Measurements from ENCODE around the gene OSBPL7. TPM values are rescaled to one million over a fixed set of nuclear protein-coding genes. Genes with fewer than 3 reads are reported as not detected.

The OSBPL7 gene
- total and polyA plus RNA-seq, 2 of the 8 experiments (the other 6 are each of a cell fraction or from before 2014, with no cell fraction given) = 7.2 to 8.9 TPM

DNA sequence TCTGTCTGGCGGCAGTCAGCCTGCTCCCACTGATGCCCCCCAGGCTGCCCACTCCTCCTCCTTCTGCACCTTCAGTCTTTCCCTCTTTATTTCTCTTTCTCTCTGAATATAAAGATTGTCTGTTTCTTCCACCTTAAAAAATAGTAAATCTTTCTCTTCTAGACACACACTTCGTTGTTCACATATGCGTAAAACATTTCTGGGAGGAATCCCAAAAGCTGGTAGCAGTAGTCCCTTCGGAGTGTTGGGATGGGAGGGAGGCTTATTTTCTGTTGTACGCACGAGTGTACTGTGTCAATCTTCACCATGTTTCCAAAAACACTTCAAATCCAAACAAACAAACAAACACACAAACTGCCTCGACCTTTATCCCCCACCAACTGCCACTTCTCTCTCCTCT lies 9.9 kb downstream of the OSBPL7 start:
- Histone ChIP-seq H2BK5ac (ENCODE audit: low read depth, low read length) (no peak overlapping the region), H3K4me1 (replicated peaks in 1 of 4; ENCODE audit: control insufficient read depth in 3 of 4, insufficient read depth in 4 of 4, low read length in 3 of 4) (no peaks in the 10 kb centered on the region; a peak in 1 of 7 replicates), H2BK15ac (ENCODE audit: low read length) (no peak overlapping the region), H3K18ac (ENCODE audit: extremely low read depth, low read length) (no peak overlapping the region), H3K4ac (replicated peaks; ENCODE audit: insufficient read length, low read depth, low read length) (no peak overlapping the region), H2BK12ac (ENCODE audit: low read depth, low read length) (no peak overlapping the region), H3K14ac (ENCODE audit: insufficient read length) (no peak overlapping the region), H3K27me3 (replicated peaks in 1 of 4; ENCODE audit: control insufficient read depth in 3 of 4, extremely low read depth in 1 of 4, insufficient read depth in 3 of 4, low read length in 3 of 4) (no peaks in the 10 kb centered on the region), H3K36me3 (ENCODE audit: control insufficient read depth in 2 of 4, insufficient read depth in 4 of 4, low read length in 3 of 4) (peaks cover 0 to 2% (median 0%) of the 10 kb centered on the region in 4 experiments; a peak in 1 of 8 replicates), H3K4me3 (ENCODE audit: extremely low read depth in 1 of 4, insufficient read depth in 2 of 4, low read depth in 3 of 4, low read length in 4 of 4) (no peak overlapping the region), H3K9ac (replicated peaks in 1 of 4; ENCODE audit: extremely low read depth in 1 of 4, low read depth in 3 of 4, low read length in 3 of 4) (no peak overlapping the region), H3K27ac (ENCODE audit: low read depth, low read length) (no peak overlapping the region), H4K91ac (replicated peaks; ENCODE audit: insufficient read length, low read length) (no peak overlapping the region), H3K23me2 (ENCODE audit: low read depth, low read length) (no peaks in the 10 kb centered on the region), H3K4me2 (ENCODE audit: insufficient read depth in 1 of 2, low read depth in 2 of 2, low read length in 2 of 2) (no peak overlapping the region), H4K20me1 (replicated peaks in 1 of 2; ENCODE audit: control insufficient read depth in 1 of 2, insufficient read depth in 2 of 2, low read length in 2 of 2) (peaks cover 0 to 5% of the 10 kb centered on the region in 2 experiments), H4K5ac (ENCODE audit: insufficient read length, low read depth, low read length) (no peak overlapping the region), H3K23ac (ENCODE audit: insufficient read length) (no peak overlapping the region), H2BK20ac (ENCODE audit: low read length) (no peak overlapping the region), H3K79me1 (ENCODE audit: low read depth, low read length) (no peaks in the 10 kb centered on the region; the same call in none of the 2 replicates), H2AFZ (ENCODE audit: low read length) (no peak overlapping the region), H2BK120ac (replicated peaks; ENCODE audit: low read depth, low read length) (no peak overlapping the region), H3K56ac (replicated peaks; ENCODE audit: insufficient read length, low read depth, low read length) (no peak overlapping the region), H3K9me3 (ENCODE audit: insufficient read depth in 2 of 2, low read depth in 1 of 2, low read length in 1 of 2) (no peaks in the 10 kb centered on the region), H3K79me2 (ENCODE audit: control insufficient read depth in 1 of 2, insufficient read depth in 2 of 2, low read length in 2 of 2) (no peaks in the 10 kb centered on the region), H2AK5ac (ENCODE audit: low read depth, low read length) (no peak overlapping the region), H4K8ac (ENCODE audit: extremely low read depth, insufficient read depth, low read length) (no peak overlapping the region)
- WGBS, 2 experiments (ENCODE audit: extremely low coverage in 1 of 2, insufficient coverage in 1 of 2, insufficient read length in 1 of 2, insufficient replicate concordance in 2 of 2, low coverage in 1 of 2, low lambda C conversion rate in 2 of 2, missing lambda C conversion rate in 1 of 2) = 80 to 100% methylated on average over 1 to 7 of the region's 7 CpGs
- DNase-seq (ENCODE audit: low read depth in 1 of 2, low spot score in 2 of 2) (no peak), FAIRE-seq (no peak)
- TF ChIP-seq TBP (IDR thresholded peaks at IDR 0.05; ENCODE audit: low read depth, low read length) (no peak), SP4 (IDR thresholded peaks at IDR 0.05; ENCODE audit: low read length) (no peak)
- ChIA-PET CTCF (ENCODE audit: partially characterized antibody) (interaction anchor here (1.0 to 1.8 kb wide), 2 partner anchors 10 to 36 kb away, joined by 3 to 5 read pairs; partner anchors contain the start of gene OSBPL7), POLR2A (ENCODE audit: partially characterized antibody) (interaction anchor here (1.6 kb wide), 1 partner anchor 10 kb away, joined by 6 read pairs; the partner anchor contains the start of gene OSBPL7)
